Activated CD4-positive, alpha-beta T cell treated with anti-CD3 and anti-CD28 coated beads for 4 hours (primary cell): Measurements from ENCODE around the gene SLC20A1.
A peak's percentile ranks its signal among the peaks of the same experiment; 100 is the strongest.
"Not testable (repeated sequence)": the region's sequence is repeated elsewhere in the genome, so short reads cannot be mapped to it uniquely, and the experiment has no call there.

Experiments
- DNase-seq, 2 donors: peaks; one replicate each; pipeline ENCODE4 v3.0.0-alpha.2; 2020

The SLC20A1 gene, protein sequence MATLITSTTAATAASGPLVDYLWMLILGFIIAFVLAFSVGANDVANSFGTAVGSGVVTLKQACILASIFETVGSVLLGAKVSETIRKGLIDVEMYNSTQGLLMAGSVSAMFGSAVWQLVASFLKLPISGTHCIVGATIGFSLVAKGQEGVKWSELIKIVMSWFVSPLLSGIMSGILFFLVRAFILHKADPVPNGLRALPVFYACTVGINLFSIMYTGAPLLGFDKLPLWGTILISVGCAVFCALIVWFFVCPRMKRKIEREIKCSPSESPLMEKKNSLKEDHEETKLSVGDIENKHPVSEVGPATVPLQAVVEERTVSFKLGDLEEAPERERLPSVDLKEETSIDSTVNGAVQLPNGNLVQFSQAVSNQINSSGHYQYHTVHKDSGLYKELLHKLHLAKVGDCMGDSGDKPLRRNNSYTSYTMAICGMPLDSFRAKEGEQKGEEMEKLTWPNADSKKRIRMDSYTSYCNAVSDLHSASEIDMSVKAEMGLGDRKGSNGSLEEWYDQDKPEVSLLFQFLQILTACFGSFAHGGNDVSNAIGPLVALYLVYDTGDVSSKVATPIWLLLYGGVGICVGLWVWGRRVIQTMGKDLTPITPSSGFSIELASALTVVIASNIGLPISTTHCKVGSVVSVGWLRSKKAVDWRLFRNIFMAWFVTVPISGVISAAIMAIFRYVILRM

DNA sequence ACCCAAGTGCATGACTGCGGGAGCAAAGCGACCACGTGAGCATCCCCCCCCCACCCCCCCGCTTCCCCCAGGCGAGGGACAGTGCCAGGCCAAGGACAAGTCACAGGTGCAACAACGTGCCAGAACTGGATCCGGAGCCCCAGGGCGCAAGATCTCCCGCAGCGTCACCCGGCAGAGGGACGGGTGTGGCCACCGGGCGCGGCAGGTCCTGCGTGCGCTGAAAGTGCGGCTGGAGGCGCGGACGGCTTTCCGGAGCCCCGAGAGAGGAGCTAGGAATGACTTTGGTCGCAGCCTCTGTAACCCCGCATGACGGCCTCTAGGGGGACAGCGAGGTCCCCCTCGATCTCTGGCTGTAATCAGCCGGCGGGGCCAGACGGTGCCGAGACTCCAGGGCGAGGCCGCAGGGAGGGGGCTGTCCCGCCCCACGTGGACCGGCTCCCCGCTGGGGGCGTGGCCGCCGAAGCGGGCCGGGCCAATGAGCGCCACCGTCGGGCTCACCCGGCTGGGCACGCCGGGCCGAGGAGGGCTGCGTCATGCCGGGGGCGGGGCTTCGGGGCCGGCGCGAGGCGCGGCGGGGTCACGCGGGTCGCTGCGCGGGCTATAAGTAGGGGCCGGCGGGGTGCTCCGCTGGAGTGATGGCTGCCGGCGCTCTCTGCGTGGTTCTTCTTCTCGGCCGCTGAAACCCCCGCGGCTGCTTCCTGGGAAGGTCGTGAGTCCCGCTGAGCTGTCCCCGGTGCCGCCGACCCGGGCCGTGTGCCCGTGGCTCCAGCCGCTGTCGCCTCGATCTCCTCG, at the start of gene SLC20A1:
SLC20A1 (plus strand) TSS at position 630 of the 792 bp plus-strand sequence. CDS start 890 bp downstream, outside the sequence.
- peak; percentile 98 for DNase-seq

DNA sequence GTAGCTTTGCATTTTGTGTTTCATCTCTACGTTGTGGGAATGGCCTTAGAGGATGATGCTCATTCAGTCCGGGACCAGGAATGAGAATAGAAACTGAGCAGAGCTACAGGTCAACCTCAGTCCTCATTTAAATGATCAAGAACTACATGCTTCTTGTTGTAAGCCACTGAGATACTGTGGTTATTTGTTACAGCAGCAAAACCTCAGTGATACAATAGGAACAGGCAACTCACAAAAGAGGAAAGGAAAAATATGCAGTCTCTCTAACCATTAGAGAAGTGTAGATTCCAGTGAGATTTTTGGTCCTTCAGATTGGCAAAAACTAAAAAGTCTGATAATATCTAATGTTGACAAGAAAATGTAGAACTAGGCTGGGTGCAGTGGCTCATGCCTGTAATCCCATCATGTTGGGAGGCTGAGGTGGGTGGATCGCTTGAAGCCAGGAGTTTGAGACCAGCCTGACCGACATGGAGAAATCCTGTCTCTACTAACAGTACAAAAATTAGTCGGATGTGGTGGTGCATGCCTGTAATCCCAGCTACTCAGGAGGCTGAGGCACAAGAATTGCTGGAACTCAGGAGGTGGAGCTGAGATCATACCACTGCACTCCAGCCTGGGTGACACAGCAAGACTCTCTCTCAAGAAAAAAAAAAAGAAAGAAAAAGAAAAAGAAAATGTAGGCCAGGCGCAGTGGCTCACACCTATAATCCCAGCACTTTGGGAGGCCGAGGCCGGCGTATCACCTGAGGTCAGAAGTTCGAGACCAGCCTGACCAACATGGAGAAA, 48.0 kb upstream of the SLC20A1 start:
- no peak for DNase-seq

DNA sequence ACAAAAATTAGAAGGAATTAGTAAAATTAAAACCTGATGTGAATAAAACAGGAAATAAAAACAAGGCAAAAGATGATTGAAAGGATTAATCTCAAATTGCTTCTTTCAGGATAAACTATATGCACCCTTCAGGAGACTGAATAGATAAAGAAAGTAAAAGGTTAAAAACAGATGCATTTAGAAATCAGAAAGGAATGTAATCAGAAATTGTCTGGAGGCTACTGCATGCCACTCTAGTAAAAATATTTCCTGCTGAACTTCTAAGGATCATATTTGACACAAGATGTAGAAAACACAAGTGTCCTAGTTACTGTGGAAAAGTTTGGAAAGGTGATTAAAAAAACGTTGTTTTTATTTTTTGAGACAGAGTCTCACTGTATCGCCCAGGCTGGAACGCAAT, 45.1 kb upstream of the SLC20A1 start:
- no peak for DNase-seq

DNA sequence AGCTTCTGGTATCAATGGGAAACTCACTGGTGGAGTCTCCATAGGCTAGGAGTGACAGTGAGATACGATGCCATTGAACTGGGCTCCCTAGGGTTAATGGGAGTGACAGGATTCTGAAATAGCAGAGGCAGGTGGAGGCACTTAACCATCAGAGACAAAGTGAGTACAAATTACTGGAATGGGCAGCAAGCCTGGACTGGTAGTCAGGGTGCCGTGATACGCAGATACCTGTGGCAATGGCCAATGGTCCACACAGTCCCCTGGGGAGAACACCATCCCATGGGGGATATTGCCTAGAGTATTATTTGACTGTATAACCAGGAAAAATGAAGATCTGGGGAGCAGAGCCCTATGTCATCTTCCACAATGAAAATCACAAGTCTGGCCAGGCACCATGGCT, 44.0 kb upstream of the SLC20A1 start:
- DNase-seq, result no peak

DNA sequence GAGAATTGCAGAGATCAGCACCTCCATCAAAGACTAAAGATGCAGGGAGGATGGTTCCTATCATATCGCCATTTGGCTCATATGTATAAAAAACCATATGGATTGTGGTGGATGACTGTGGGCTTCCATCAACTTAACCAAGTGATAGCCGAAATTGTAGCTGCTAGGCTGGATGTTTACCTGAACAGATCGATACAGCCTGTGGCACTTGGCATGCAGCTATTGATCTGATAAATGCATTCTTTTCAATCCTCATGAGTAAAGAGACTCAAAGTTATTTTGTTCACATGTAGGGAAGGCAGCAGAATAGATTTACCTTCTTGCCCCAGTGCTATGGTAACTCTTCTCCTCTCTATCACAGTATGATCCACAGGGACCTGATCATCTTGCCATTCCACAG, 42.8 kb upstream of the SLC20A1 start:
- DNase-seq, result no peak

DNA sequence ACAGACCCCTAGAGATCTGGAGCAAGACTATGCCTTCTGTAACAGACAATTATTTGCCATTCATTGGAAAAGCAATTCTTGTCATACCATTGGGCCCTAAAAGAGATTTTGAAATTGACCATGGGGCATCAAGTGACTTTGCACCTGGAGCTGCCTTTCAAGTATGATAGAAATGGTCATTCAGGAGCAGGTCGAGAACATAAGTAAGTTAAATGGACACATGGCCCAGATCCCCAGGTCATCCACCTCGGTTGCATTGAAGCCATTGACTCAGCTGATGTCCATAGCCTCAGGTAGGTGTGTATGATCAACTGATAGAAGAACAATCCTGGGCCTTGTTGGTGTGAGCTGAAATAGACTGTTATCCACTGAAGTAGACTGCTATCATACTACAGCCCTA, 42.0 kb upstream of the SLC20A1 start:
- DNase-seq, result no peak

DNA sequence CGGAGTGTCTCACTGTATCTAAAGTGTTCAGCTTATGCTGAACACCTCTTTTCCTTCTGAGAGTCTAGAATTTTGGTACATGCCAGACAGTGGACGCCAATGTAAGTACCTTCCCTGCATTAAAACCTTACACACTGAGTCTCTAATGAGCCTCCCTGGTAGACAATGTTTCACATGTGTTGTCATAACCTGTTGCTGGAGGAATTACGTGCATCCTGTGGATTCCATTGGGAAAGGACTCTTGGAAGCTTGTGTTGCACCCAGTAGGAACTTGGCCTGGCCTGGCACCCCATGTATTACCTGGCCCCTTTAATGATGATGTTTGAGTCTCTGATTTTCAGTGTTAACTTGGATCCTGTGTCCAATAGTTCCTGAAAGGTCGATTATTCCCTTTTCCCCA, 40.8 kb upstream of the SLC20A1 start:
- DNase-seq, result no peak

DNA sequence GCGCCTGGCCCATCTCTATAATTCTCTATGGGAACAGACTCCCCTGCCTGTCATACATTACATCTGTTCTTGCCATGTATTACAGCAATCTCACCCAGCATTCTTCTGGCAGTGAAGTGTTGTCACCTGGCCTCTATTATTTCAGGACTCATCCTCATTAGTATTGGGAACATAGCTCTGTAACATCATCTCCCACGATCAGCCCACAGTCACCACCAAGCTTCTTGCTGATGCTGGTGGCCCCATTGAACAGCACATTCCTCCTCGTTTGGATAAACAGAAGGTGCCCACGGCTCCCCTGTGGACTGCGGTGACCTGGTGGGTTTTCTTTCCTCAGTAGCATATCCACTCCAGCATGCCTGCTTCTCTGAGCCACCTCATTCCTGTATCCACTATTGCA, 39.8 kb upstream of the SLC20A1 start:
- DNase-seq, result no peak

DNA sequence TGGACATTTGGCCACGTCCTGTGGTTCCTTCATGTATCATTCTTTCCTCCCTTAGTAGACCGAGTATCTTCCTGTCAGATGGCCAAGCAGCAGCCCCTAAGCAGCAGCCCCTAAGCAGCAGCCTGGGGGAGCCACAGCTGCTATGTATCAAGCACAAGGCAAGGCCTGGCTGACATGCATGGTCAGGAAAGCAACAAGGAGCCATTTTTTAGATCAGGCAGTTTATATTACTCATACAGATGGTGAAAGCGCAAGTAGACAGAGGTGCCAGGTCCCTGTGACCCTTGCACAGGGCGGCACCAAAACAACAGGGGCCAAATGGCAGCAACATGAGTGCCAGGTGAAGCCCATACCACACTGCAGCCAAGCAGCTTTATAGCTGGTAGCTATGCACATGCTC, 39.2 kb upstream of the SLC20A1 start:
- DNase-seq, result no peak

DNA sequence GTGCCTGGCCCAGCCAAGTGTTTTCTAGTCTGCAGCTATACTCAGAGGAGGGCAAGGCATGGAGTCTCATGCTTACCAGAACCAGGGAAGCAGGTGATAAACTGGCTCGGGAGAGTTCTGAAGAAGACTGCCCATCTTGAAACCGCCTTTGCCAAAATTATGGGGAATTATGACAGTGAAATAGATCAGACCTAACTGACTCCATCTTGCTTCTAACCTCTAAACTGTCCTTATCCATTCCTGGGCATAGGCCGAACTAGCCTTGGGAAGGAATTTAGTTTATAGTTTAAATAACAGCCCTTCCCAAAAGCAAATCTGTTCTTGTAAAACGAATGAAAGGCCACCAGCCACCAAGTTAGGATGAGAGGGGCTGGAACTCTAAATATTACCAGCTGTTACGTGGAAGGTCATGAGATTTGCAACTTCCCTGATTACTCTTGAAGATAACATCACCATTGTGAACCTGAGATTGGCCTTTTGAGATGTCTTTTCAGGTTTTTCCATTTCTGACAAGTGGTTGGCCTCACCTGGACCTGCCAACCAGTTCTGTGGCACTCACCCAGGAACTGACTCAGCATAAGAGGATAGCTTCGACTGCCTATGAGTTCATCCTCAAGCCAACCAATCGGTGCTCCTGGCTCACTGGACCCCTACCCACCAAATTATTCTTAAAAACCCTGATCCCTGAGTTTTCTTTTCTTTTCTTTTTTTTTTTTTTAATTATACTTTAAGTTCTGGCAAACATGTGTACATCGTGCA, 37.9 kb upstream of the SLC20A1 start:
- no peak for DNase-seq

DNA sequence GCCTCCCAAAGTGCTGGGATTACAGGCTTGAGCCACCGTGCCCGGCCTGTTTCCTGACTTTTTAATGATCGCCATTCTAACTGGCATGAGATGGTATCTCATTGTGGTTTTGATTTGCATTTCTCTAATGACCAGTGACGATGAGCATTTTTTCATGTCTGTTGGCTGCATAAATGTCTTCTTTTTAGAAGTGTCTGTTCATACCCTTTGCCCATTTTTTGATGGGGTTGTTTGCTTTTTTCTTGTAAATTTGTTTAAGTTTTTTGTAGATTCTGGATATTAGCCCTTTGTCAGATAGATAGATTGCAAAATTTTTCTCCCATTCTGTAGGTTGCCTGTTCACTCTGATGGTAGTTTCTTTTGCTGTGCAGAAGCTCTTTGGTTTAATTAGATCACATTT, 36.4 kb upstream of the SLC20A1 start:
- not testable (repeated sequence) for DNase-seq

DNA sequence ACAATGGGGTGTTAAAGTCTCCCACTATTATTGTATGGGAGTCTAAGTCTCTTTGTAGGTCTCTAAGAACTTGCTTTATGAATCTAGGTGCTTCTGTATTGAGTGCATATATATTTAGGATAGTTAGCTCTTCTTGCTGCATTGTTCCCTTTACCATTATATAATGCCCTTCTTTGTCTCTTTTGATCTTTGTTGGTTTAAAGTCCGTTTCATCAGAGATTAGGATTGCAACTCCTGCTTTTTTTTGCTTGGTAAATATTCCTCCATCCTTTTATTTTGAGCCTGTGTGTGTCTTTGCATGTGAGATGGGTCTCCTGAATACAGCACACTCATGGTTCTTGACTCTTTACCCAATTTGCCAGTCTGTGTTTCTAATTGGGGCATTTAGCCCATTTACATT, 33.5 kb upstream of the SLC20A1 start:
- DNase-seq, result not testable (repeated sequence)

DNA sequence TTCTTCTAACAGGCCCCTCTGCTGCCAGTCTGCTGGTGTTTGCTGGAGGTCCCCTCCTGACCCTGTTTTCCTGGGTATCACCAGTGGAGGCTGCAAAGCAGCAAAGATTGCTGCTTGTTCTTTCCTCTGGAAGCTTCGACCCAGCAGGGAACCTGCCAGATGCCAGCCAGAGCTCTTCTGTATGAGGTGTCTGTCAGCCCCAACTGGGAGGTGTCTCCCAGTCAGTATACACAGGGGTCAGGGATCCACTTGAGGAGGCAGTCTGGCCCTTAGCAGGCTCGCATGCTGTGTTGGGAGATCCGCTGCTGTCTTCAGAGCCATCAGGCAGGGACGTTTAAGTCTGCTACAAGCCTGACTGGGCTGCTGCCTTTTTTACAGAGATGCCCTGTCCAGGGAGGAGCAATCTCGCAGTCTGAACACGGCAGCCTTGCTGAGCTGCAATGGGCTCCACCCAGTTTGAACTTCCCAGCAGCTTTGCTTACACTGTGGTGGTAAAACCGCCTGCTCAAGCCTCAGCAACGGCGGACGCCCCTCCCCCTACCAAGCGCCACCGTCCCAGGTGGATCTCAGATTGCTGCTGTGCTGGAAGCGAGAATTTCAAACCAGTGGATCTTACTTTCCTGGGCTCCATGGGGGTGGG, 31.4 kb upstream of the SLC20A1 start:
- no peak for DNase-seq

DNA sequence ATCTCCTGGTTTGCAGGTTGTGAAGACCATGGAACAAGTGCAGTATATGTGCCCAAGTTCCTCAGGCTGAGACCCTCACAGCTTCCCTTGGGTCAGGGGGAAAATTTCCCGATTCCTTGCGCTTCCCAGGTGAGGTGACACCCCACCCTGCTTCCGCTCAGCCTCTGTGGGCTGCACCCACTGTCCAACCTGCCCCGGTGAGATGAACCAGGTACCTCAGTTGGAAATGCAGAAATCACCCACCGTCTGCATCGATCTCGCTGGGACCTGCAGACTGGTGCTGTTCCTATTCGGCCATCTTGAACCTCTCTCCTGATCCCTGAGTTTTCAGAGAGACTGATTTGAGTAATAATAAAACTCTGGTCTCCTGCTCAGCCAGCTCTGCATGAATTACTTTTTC, 30.7 kb upstream of the SLC20A1 start:
- no peak for DNase-seq

DNA sequence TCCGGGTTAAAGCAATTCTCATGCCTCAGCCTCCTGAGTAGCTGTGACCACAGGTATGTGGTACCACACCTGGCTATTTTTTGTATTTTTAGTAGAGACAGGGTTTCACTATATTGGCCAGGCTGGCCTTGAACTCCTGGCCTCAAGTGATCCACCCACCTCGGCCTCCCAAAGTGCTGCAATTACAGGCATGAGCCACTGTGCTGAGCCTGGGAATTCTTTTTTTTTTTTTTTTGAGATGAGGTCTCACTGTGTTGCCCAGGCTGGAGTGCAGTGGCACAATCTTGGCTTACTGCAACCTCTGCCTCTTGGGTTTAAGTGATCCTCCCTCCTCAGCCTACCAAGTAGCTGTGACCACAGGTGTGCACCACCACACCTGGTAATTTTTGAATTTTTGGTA, 29.9 kb upstream of the SLC20A1 start:
- DNase-seq, result not testable (repeated sequence)

DNA sequence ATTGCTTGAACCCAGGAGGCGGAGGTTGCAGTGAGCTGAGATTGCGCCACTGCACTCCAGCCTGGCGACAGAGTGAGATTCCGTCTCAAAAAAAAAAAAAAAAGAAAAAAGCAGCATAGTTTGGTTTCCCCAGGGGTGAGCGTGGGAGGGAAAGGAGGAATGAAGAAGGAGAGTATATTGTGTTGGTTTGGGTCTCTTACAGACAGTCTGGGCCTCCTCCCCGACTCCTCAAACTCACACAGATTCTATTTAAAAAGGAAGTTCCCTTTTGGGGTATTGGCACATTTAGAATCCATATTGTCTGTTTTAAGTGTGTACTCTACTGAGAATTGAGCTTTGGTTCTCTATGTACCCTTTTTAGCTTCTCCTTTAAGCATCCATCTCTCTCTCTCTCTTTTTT, 27.4 kb upstream of the SLC20A1 start:
- no peak for DNase-seq

DNA sequence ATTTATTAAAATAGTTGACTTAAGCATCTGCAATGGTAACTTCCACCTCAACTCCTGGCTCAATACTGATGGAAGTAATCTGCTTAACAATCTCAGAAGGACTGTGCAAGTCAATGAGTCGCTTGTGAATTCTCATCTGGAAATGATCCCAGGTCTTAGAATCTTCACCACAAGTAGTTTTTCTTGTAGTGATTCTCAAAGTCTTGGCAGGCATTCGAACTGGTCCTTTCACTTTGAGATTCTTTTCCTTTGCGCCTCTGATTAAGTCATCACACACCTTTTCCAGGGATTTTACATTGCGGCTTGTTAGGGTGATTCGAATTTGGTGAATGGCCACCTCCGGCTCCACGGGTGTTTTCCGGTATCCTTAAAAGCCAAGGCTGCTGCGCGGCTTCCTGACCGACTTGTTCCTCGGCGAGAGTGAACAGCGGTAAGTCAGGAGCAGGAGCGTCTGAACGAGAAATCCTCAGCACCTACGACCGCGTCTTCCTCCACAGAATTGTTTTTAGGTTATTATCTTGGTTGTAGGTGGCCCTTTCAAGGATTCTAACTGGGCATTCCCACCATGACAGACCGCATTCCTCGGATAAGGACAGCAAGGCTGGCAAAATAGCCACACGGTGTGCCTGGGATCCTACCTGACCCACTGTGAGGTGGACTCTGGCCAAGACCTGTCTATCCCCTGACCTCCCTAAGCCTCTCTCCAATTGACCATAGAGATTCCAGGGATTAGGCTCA, 23.8 kb upstream of the SLC20A1 start:
- DNase-seq, result no peak

DNA sequence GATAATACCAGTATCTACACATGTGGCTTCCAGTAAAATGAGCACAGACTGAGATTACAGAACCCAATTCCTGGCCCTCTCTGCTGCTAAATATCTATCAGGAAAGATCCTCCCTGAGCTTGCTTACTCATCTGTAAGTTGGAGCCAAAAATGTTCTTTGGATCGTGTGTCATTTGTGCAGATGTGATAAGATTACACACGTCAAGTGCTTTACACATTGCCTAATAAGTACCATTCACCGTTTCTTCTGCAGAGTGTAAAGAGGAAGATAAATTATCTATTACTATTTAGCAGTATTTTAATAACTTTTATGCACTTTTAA, 23.2 kb upstream of the SLC20A1 start:
- no peak for DNase-seq

DNA sequence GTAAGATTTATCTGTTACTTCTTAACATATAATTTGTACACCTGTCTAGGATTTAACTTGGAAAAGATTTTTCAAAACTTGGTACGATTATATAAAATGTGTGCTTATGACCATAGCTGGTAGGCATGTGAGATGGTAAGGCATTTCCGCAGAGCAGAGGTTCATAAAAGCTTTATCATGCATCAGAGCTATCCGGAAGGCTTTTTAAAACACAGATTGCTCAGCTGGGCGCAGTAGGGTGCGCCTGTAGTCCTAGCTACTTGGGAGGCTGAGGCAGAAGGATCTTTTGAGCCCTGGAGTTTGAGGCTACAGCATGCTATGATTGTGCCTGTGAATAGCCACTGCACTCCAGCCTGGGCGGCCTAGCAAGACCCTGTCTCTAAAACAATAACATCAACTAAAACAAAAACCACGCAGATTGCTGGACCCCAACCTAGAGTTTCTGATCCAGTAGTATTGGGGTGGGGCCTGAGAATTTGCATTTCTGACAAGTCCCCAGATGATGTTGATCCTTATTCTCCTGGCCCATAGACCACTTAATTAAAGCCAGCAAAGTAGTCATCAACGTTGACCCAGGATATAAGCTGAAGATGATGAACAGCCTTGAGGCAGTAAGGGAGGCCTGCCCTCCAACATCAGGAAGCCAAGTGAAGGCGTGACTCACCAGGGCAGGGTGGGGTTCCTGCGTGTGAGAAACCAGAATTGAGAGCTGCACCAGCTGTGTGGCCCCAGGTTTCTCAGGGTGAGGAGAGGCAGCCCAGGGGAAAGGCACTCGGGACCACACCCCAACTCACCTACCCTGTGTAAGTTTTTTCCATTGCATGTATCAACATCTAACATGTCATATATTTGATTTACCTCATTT, 21.6 kb upstream of the SLC20A1 start:
- peak; percentile 71 to 76 for DNase-seq
